GM19328 (cell line): ENCODE measurements around the gene ESR1.
"Not testable (repeated sequence)": the region's sequence is repeated elsewhere in the genome, so short reads cannot be mapped to it uniquely, and the experiment has no call there.

ENCODE experiments used
- ATAC-seq: cut with Tn5 transposase; IDR thresholded peaks from one replicate; pipeline ENCODE4 v1.9.1; 2021; ENCODE audit warnings: mild to moderate bottlenecking, moderate library complexity; ENCODE audit not compliant: unreplicated experiment

The ESR1 gene

GRCh38 chr6:152049502-152049901 lies 242.0 kb downstream of the ESR1 start:
- ATAC-seq, result no peak

GRCh38 chr6:152050451-152051195 lies 243.1 kb downstream of the ESR1 start:
- no peak for ATAC-seq

DNA sequence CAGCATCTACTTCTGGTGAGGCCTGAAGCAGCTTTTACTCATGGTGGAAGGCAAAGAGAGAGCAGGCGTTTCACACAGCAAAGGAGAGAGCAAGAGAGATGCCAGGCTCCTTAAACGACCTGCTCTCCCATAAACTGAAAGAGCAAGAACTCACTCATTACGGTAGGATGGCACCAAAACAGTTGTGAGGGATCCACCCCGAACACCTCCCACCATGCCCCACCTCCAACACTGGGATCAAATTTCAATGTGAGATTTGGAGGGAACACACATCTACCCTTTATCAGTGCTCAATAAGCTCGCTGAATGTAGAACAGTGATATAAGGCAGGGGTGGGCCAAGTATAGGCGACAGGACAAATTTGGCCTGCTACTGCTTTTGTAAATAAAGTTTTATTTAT lies 244.6 kb downstream of the ESR1 start:
- ATAC-seq, result no peak

DNA sequence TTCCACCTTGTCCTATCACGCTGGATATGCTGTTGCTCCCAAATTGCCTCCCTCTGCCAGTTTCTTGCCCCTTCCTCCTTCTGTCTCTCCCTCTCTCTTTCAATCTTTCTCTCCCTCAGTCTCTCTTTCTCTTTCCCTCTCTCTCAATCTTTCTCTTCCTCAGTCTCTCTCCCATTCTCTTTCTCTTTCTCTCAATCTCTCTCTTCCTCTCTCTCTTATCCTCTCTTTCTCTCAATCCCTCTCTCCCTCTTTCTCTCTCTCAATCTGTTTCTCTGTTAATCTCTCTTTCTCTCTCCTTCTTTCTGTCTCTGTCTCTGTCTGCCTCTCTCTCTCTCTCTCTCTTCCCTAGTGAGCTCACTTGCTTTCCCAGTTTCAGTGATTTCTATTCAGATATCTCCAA lies 245.8 kb downstream of the ESR1 start:
- ATAC-seq, result no peak

DNA sequence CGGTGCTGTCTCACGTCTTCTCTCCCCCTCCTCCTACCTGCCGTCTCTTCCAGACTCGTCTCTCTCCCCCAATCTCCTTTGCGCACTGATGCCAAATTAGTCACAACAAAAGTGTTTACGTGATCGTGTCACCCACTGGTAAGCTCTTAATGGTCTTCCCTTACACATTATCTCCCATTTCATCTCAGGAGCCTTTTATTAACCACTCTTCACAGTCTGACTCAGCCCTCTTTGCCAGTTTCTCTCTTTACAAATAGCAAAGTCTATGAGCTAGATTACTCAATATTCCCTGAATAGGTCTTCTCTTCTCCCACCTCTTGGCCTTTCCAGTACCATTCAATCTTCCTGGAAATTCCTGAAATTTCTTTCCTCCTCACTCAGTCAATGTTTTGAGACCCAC lies 247.0 kb downstream of the ESR1 start:
- no peak for ATAC-seq

DNA sequence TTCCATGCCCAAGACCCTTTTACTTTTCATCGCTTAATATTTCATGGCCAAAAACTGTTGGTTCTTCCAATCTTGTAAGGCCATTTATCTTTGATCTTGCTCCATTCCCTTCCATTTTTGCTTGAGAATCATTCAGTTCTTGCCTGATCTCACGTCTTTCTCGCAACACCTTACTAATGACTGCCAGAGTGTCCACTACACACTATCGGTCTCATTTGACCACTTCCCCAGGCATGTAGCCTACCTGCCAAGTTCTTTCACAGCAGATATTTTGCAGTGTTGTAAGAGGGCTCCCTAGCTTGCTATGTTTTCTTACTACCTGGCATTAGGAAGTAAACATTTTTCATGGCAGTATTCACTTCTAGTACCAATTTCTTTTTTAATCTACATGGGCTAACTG lies 248.0 kb downstream of the ESR1 start:
- no peak for ATAC-seq

GRCh38 chr6:152057832-152058498 lies 250.5 kb downstream of the ESR1 start:
- ATAC-seq, result no peak

- ATAC-seq, result no peak
Measured at GRCh38 chr6:152059909-152060308, 252.4 kb downstream of the ESR1 start.

- ATAC-seq, result no peak
Measured at GRCh38 chr6:152062476-152062875, 255.0 kb downstream of the ESR1 start.

GRCh38 chr6:152063170-152063921 lies 255.9 kb downstream of the ESR1 start:
- ATAC-seq, result no peak

GRCh38 chr6:152068622-152069261 lies 261.3 kb downstream of the ESR1 start:
- no peak for ATAC-seq

DNA sequence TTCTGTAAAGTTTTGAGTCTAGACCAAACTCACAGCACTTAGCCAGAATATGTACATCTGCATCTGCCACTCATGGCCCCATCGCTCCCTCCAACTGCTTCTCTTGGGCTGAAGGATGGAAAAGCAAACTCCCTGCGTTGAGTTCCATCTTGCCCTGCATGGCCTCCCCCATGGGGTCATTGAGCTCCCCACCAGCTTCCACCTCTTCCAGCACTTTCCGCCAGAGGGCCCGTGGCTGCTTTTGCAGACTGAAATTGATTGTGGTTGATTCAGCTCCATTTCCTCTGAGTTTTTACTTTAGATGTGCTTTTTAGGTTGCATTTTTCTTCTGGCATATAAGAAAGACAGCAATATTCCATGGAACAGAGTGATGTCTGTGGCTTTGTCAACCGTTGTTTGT lies 263.1 kb downstream of the ESR1 start:
- no peak for ATAC-seq

DNA sequence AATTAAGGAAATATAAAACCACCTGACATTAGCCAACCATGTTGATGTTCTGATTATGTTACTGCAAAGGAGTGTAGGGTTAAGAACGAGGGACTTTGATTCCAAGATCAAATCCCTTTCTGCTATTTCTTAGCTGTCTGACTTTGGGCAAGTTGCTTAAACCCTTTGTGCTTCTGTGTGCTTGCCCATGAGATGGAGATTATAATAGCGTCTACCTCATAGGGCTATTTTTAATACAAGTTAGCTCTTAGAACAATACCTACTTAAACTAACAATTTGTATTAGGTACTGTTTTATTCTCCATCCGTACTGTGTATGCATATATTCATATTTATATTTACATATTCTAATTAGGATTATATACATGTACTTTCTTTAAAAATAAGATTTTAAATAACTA lies 263.8 kb downstream of the ESR1 start:
- no peak for ATAC-seq

- no peak for ATAC-seq
Measured at GRCh38 chr6:152071843-152072242, 264.4 kb downstream of the ESR1 start.

DNA sequence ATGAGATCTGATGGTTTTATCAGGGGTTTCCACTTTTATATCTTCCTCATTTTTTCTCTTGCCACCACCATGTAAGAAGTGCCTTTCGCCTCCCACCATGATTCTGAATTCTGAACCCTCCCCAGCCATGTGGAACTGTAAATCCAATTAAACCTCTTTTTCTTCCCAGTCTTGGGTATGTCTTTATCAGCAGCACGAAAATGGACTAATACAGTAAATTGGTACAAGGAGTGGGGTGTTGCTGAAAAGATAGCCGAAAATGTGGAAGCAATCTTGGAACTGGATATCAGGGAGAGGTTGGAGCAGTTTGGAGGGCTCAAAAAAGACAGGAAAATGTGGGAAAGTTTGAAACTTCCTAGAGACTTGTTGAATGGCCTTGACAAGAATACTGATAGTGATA lies 268.8 kb downstream of the ESR1 start:
- ATAC-seq, result not testable (repeated sequence)

DNA sequence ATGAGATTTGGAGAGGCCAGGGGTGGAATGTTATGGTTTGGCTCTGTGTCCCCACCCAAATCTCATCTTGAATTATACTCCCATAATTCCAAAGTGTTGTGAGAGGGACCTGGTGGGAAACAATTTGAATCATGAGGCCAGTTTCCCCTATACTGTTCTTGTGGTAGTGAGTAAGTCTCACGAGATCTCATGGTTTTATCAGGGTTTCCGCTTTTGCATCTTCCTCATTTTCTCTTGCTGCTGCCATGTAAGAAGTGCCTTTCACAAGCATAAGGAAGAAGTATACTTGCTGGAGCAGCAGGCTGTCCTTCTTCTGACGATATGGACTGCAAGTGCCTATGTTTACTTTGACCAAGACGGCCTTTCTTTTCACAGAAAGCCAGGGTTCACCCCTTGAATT lies 270.5 kb downstream of the ESR1 start:
- no peak for ATAC-seq

GRCh38 chr6:152078804-152079203 lies 271.3 kb downstream of the ESR1 start:
- no peak for ATAC-seq

GRCh38 chr6:152085451-152085921 lies 278.0 kb downstream of the ESR1 start:
- no peak for ATAC-seq

DNA sequence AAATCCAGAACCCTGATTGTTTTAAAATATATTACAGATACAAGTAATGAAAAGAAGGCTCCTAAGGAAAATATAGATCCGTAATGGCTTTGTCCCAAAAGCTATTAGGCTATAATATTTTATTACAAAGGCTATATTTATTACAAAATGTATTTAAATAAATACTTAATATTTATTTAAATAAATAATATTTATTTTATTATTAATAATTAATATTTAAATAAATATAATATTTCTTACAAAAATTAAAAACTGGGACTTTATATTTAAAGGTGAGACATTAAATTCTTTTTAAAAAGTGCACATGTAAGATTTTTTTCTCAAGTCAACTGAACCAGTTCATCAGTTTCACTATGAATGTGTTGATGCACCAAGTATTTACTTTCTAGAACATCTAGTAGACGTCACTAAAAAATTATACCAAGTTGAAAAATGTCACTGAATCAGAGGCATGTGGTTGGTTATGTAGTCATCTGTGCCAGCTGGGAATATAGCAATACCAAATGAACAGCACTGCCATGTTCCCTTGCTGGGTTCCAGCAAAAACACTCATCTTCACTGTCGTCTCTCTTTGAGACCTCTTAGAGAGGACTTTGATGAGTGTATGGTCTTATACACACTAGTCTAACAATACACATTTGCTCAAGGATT lies 278.9 kb downstream of the ESR1 start:
- ATAC-seq, result no peak

- ATAC-seq, result no peak
Measured at GRCh38 chr6:152087096-152087495, 279.6 kb downstream of the ESR1 start.

GRCh38 chr6:152087701-152088100 lies 280.2 kb downstream of the ESR1 start:
- ATAC-seq, result no peak
